B cell (primary cell): ENCODE measurements around the gene WASF3. TPM values are rescaled to one million over a fixed set of nuclear protein-coding genes. Genes with fewer than 3 reads are reported as not detected.

Experiments
- ATAC-seq: fragments of 200-7000 bp; cut with Tn5 transposase; one replicate; pipeline ENCODE4 v1.10.0; 2021; ENCODE audit warnings: low read depth, mild to moderate bottlenecking, moderate number of reproducible peaks, moderate library complexity
- CTCF ChIA-PET: fragments of 350-600 bp; sonication (Branson Sonifier 250); formaldehyde crosslinking; loops from one replicate; lab custom pipeline; 2021; ENCODE audit warnings: antibody characterized with exemption, inconsistent platforms; lab: Charles Lee
- POLR2A ChIA-PET: fragments of 350-600 bp; sonication (Branson Sonifier 250); formaldehyde crosslinking; loops from one replicate; lab custom pipeline; 2021; ENCODE audit warnings: antibody characterized with exemption; lab: Charles Lee
- DNase-seq: peaks from one replicate; pipeline ENCODE4 v3.0.0; 2013
- H2AFZ ChIP-seq: 2 replicates; pipeline ENCODE4 v1.6.1; 2012; ENCODE audit warnings: mild to moderate bottlenecking, low read depth, low read length; ENCODE audit not compliant: insufficient read depth, poor library complexity, severe bottlenecking
- H3K27ac ChIP-seq, 2 donors: 1 replicate in 1 of 2; 2 replicates in 1 of 2; pipeline ENCODE4 v1.5.1; 2012 to 2013; ENCODE audit warnings: low read length in 2 of 2, mild to moderate bottlenecking in 2 of 2, moderate library complexity in 1 of 2
- H3K27me3 ChIP-seq, 4 experiments: fragments of 200-600 bp in 1 of 4; sonication (generic) in 1 of 4; replicated peaks in 1 of 4; 1 replicate in 2 of 4; 2 replicates in 2 of 4; pipeline versions ENCODE4 v1.6.1 to v1.7.0; 2013 to 2016; ENCODE audit warnings: low read length in 3 of 4, mild to moderate bottlenecking in 2 of 4, mixed read lengths in 1 of 4, moderate library complexity in 1 of 4; ENCODE audit not compliant: insufficient read depth in 4 of 4, control insufficient read depth in 3 of 4; ENCODE audit errors: control extremely low read depth in 1 of 4
- H3K36me3 ChIP-seq, 2 experiments: replicated peaks in 1 of 2; 1 replicate in 1 of 2; 2 replicates in 1 of 2; pipeline versions ENCODE4 v1.6.1 to v1.7.1; 2013; ENCODE audit warnings: low read length in 1 of 2; ENCODE audit not compliant: insufficient read depth in 2 of 2, control insufficient read depth in 1 of 2; ENCODE audit errors: control extremely low read depth in 1 of 2, extremely low read depth in 1 of 2
- H3K4me1 ChIP-seq, 2 donors: fragments of 200-600 bp in 1 of 2; sonication (generic) in 1 of 2; 1 replicate in 1 of 2; 2 replicates in 1 of 2; pipeline versions ENCODE4 v1.5.1 to v1.6.1; 2013 to 2017; ENCODE audit warnings: low read length in 2 of 2; ENCODE audit not compliant: control insufficient read depth in 2 of 2, insufficient read depth in 2 of 2
- H3K4me2 ChIP-seq: replicated peaks from 2 replicates; pipeline ENCODE3; 2012; ENCODE audit warnings: mild to moderate bottlenecking, low read depth, low read length; ENCODE audit not compliant: poor library complexity, severe bottlenecking
- H3K4me3 ChIP-seq, 5 experiments: fragments of 200-600 bp in 1 of 5; sonication (generic) in 1 of 5; 1 replicate in 3 of 5; 2 replicates in 2 of 5; pipeline versions ENCODE4 v1.5.1 to v1.7.0; 2011 to 2016; ENCODE audit warnings: low read length in 4 of 5, mild to moderate bottlenecking in 4 of 5, low read depth in 2 of 5, control low read depth in 1 of 5, moderate library complexity in 1 of 5; ENCODE audit not compliant: insufficient read depth in 1 of 5; ENCODE audit errors: control extremely low read depth in 1 of 5, extremely low read depth in 1 of 5
- H3K79me2 ChIP-seq: fragments of 200-600 bp; sonication (generic); one replicate; pipeline ENCODE4 v1.6.0; 2016; ENCODE audit warnings: low read length; ENCODE audit not compliant: control insufficient read depth, insufficient read depth
- H3K9ac ChIP-seq: fragments of 200-600 bp; sonication (generic); 2 replicates; pipeline ENCODE4 v1.6.1; 2017; ENCODE audit warnings: mild to moderate bottlenecking, low read length, moderate library complexity
- H3K9me3 ChIP-seq, 3 donors: one replicate each; pipeline versions ENCODE4 v1.6.1 to v1.7.1; 2013; ENCODE audit warnings: low read length in 2 of 3; ENCODE audit not compliant: control insufficient read depth in 2 of 3, insufficient read depth in 1 of 3; ENCODE audit errors: control extremely low read depth in 1 of 3
- H4K20me1 ChIP-seq: 2 replicates; pipeline ENCODE4 v1.6.0; 2012; ENCODE audit warnings: mild to moderate bottlenecking, low read length; ENCODE audit not compliant: insufficient read depth, control insufficient read depth, poor library complexity, severe bottlenecking
- H3K27ac Mint-ChIP-seq: one replicate; pipeline ENCODE4 v1.8.0; 2021; ENCODE audit warnings: mixed read lengths
- H3K27me3 Mint-ChIP-seq: one replicate; pipeline ENCODE4 v1.8.0; 2021; ENCODE audit warnings: mixed read lengths
- H3K4me1 Mint-ChIP-seq: one replicate; pipeline ENCODE4 v1.8.0; 2021; ENCODE audit warnings: mixed read lengths
- H3K4me3 Mint-ChIP-seq: one replicate; pipeline ENCODE4 v1.8.0; 2021; ENCODE audit warnings: mixed read lengths
- H3K9me3 Mint-ChIP-seq: one replicate; pipeline ENCODE4 v1.8.0; 2022; ENCODE audit warnings: mixed read lengths; ENCODE audit not compliant: insufficient read depth
- CTCF ChIP-seq: fragments of 200-600 bp; IDR thresholded peaks from one replicate; pipeline ENCODE4 v1.8.0; 2022; ENCODE audit warnings: antibody characterized with exemption, mild to moderate bottlenecking
- EZH2 ChIP-seq: IDR thresholded peaks from 2 replicates; pipeline ENCODE4 v1.6.1; 2012; ENCODE audit warnings: borderline replicate concordance, low read depth, mild to moderate bottlenecking, moderate library complexity, low read length; ENCODE audit not compliant: insufficient read depth, poor library complexity, severe bottlenecking
- WGBS: methylation state at CpG from one replicate; pipeline ENCODE4 v1.1.5; 2013; ENCODE audit warnings: missing lambda C conversion rate; ENCODE audit not compliant: insufficient coverage; 5-methylcytosine and 5-hydroxymethylcytosine counted together
- intact Hi-C: fragments of 100-400 bp; cut with micrococcal nuclease; formaldehyde crosslinking; loops from one replicate; pipeline ENCODE4 v1.10.0; 2022
- polyA plus RNA-seq: library from polyadenylated mRNA; depleted of rRNA; stranded (reverse); fragments of >200 nt; gene quantifications from 2 replicates; pipeline ENCODE4 v1.2.3, GENCODE V29; 2012
- total RNA-seq, 2 donors: library from RNA; stranded (reverse); fragments of 120-200 nt in 1 of 2; gene quantifications; 1 replicate in 1 of 2; 2 replicates in 1 of 2; pipeline versions ENCODE4 v1.2.3 to v1.2.4, GENCODE V29; 2013 to 2022

Gene WASF3
- total and polyA plus RNA-seq, 2 donors (not counting 1 experiment from before 2014, with no cell fraction given), result 0.18 to 0.89 TPM

GRCh38 chr13:26560456-26560855, 3.0 kb downstream of the WASF3 start:
- no peak overlapping the region for H3K27ac Mint-ChIP-seq
- no peak overlapping the region for H3K4me3 Mint-ChIP-seq
- Histone ChIP-seq H3K4me2 (no peak overlapping the region), H3K4me3 (no peak overlapping the region), H3K27ac (no peak overlapping the region), H2AFZ (no peak overlapping the region), H4K20me1 (no peaks in the 10 kb centered on the region), H3K79me2 (no peaks in the 10 kb centered on the region), H3K9me3 (peaks cover 0 to under 1% (median 0%) of the 10 kb centered on the region in 3 donors), H3K4me1 (peaks cover 9 to 10% of the 10 kb centered on the region in 2 donors), H3K27me3 (peaks cover 0 to 28% (median 19%) of the 10 kb centered on the region in 4 experiments), H3K9ac (no peak overlapping the region), H3K36me3 (no peaks in the 10 kb centered on the region)
- intact Hi-C loops, result no loop called here
- peaks cover 14% of the 10 kb centered on the region for H3K4me1 Mint-ChIP-seq
- WGBS, result 71% methylated on average over 2 of the region's 4 CpGs
- no peaks in the 10 kb centered on the region for H3K9me3 Mint-ChIP-seq
- ChIA-PET POLR2A (no interaction called here), CTCF (no interaction called here)
- H3K27me3 Mint-ChIP-seq, result peaks cover 36% of the 10 kb centered on the region
- TF ChIP-seq CTCF (no peak), EZH2 (no peak)
- ATAC-seq (no peak), DNase-seq (no peak)

- Histone ChIP-seq H3K9me3 (no peaks in the 10 kb centered on the region), H3K27ac (no peak overlapping the region), H2AFZ (no peak overlapping the region), H3K4me2 (no peak overlapping the region), H3K36me3 (no peaks in the 10 kb centered on the region), H3K27me3 (peaks cover 0 to 28% (median 18%) of the 10 kb centered on the region in 4 experiments), H4K20me1 (no peaks in the 10 kb centered on the region), H3K79me2 (no peaks in the 10 kb centered on the region), H3K4me1 (peaks cover 9 to 10% of the 10 kb centered on the region in 2 donors), H3K9ac (no peak overlapping the region), H3K4me3 (no peak overlapping the region)
- ATAC-seq, result no peak
- intact Hi-C loops, result no loop called here
- Mint-ChIP-seq H3K9me3 (no peaks in the 10 kb centered on the region), H3K4me1 (peaks cover 14% of the 10 kb centered on the region), H3K27me3 (peaks cover 39% of the 10 kb centered on the region), H3K4me3 (no peak overlapping the region), H3K27ac (no peak overlapping the region)
- TF ChIP-seq CTCF, result no peak
- no peak for TF ChIP-seq EZH2
- no peak for DNase-seq
- ChIA-PET POLR2A (no interaction called here), CTCF (no interaction called here)
- 79% methylated on average over 3 of the region's 3 CpGs for WGBS
These were observed 3.6 kb downstream of the WASF3 start for GRCh38 chr13:26561067-26561466.
